Measurements from ENCODE around the gene F7.

The F7 gene

DNA sequence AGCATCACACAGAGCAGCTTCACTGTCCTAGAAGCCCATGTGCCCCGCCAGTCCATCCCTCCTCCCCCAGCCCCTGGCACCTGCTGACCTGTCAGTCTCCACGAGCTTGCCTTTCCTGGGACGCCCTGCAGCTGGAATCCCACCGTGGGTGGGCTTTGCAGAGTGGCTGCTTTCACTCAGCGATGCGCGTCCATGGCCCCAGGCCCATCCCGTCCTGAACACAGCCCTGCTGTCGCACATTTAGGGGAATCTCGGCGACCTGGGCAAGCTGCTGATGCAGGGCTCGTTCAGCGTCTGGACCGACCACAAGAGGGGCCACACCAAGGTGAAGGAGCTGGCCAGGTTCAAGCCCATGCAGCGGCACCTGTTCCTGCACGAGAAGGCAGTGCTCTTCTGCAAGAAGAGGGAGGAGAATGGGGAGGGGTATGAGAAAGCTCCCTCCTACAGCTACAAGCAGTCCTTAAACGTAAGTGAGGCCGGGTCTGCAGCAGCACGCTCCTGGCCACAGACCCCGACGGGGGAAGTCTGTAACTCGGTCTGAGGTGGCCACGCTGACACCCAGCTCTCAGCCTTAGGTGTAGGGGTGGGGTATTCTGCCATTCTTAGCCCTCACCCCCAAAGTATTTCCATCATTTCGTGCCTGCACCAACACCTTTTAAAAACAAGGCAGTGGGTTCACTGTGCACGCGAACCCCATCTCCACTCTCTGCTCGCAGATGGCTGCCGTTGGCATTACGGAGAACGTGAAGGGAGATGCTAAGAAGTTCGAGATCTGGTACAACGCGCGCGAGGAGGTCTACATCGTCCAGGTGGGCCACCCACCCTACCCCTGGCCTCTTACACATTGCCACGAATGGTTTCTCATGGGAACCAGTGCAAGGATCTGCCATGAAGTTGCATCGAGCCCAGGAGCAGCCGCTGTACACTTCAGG, 18.3 kb upstream of the F7 start:
- no peak for DNase-seq (ENCODE audit: low spot score)

- no peak for DNase-seq (ENCODE audit: low spot score)
These were observed 17.5 kb upstream of the F7 start for GRCh38 chr13:113087923-113088690.

GRCh38 chr13:113088691-113089020, 16.9 kb upstream of the F7 start:
- no peak for DNase-seq (ENCODE audit: low spot score)

DNA sequence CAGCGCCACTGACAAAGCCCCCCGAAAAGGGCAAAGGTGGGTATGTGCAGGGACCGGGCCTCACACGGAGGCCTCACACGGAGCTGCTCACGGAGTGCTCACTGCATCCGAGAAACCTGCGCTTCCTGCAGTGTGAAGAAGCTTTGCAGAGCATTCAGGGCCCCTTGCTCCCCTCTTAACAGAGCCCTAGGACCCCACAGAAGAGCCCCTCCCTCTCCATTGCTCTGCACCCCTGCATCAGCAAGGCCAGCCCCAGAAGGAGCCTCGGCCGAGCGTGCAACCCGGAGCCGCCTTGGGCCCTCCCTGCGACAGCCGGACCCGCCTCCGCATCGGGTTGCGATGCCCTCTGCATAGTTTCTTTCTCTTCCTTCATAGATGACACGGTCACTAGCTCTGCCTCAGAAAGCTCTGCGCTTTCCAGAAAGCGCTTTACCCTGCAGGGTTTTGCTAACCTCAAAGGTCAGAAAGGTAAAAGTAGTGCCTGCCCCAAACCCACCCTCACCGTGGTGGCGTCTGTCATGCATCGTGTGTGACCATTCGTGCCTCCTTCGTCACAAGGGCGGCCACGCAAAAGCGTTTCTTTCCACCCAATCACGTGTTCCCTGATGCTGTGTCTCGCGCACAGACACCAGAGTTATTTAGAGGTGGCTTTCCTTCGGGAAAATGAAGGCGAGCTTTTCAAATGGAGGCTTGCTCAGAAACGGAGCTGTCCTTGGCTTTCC, 15.7 kb upstream of the F7 start:
- no peak for DNase-seq (ENCODE audit: low spot score)

GRCh38 chr13:113090415-113090770, 15.2 kb upstream of the F7 start:
- DNase-seq (ENCODE audit: low spot score), result no peak

DNA sequence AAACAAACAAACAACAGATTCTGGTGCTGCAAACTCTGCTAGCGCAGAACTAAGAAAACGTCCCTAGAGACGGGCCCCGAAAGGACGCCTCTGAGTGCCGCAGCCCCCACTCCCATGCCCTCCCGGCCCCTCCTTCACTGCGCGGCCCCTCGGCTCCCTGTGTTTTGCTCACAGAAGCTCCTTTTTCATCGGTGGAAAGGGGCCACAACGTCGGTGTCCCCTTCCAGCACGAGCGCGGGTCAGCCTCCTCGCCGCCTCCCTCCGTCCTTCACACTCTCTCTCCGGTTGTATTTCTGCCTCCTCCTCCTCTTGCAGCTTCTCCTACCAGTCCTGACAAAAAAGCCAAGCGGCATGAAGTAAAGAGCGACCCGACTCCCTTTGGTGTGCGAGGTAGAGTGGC, 14.8 kb upstream of the F7 start:
- no peak for DNase-seq (ENCODE audit: low spot score)

- no peak for DNase-seq (ENCODE audit: low spot score)
These were observed 14.3 kb upstream of the F7 start for GRCh38 chr13:113091211-113091771.

GRCh38 chr13:113091891-113092775, 13.5 kb upstream of the F7 start:
- no peak for DNase-seq (ENCODE audit: low spot score)

DNA sequence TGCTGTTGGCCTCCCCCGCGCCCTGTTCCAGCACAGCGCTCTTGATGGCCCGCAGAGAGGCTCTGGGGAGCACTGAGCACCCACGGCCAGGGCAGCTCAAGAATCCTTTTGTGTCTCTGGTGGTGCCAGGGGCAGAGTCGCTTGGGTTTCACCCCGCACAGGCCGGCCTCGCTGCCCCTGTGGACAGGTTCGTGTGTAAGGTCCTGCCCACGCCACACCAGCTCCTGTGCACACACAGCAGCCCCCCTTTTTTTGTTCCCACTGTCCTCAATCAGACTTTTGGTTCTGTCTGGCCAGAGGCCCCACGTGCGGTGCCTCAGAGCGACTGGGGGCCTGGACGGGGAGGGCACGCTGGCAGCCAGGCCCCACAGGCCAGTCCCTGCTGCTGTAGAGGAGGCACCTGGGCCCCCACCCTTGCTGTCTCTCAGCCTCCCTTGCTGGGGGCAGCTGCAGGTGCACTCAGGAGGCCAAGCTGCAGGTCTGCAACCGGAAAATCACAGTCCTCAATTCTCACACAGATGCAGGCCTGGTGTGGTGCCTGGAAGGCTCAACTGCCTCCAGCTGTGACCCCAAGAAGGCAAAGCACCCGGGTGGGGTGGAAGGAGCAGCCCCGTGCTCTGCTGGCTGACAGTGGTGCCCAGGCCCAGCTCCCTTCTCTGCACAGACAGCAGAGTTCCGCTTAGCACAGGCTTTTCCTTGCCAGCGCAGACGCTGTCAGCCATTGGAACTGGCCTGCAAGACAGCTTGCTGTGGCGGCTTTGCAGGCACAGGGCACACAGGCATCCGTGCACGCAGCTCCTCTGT, 12.6 kb upstream of the F7 start:
- DNase-seq (ENCODE audit: low spot score), result no peak

DNA sequence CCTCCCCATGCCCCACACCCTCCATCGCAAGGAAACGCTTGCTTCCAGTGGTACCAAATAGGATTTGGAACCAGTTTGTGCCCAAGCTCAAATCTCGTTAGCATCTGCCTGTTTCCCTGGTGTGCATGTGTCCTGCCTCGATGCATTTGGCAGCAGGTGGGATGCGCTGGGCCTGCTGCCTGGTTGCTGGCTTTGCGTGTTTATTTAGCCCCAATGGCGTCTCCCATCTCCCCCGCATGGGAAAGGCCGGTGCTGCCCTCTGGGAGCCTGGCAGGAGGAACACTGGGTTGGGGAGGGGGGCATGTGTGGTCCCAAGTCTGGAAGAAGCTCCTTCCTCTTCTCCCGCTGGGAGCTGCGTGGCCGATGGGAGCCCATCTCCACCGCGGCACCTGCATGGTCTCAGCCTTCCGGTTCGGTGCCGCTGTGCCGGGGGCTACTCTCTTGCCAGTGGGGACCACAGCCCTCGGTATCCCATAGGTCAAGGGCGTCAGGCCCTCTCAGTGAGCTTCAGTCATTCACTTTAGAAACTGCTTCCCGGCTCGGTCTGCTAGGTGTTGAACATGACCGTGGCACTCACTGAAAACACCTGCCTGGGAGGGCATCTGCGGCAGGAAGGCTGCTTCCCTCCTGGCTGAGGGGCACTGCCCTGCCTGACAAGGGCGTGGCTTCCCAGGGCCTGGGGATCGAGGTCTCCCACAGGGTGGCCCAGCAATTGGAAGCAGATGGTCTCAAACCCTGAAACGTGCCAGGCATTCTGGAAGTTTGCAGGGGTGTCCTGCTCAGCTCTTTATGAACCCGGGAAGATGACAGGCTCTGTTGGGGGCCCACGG, 11.8 kb upstream of the F7 start:
- DNase-seq (ENCODE audit: low spot score), result no peak

DNA sequence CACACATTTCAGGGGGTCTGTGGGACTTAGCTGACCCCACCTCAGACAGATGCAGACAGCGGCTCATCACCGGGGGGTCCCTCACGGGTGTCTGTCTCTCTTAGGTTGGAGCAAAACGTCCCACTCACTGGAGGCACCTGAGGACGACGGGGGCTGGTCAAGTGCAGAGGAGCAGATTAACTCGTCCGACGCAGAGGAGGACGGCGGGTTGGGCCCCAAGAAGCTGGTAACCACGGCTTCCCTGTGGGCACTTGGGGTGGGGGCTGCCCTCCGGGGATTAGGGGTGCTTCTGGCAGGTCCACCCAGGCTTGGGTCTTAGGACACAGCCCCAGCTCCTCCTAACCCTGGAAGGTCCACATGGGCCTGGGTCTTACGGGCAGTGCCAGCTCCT, 11.2 kb upstream of the F7 start:
- no peak for DNase-seq (ENCODE audit: low spot score)

GRCh38 chr13:113095146-113096051, 10.2 kb upstream of the F7 start:
- DNase-seq (ENCODE audit: low spot score), result no peak

DNA sequence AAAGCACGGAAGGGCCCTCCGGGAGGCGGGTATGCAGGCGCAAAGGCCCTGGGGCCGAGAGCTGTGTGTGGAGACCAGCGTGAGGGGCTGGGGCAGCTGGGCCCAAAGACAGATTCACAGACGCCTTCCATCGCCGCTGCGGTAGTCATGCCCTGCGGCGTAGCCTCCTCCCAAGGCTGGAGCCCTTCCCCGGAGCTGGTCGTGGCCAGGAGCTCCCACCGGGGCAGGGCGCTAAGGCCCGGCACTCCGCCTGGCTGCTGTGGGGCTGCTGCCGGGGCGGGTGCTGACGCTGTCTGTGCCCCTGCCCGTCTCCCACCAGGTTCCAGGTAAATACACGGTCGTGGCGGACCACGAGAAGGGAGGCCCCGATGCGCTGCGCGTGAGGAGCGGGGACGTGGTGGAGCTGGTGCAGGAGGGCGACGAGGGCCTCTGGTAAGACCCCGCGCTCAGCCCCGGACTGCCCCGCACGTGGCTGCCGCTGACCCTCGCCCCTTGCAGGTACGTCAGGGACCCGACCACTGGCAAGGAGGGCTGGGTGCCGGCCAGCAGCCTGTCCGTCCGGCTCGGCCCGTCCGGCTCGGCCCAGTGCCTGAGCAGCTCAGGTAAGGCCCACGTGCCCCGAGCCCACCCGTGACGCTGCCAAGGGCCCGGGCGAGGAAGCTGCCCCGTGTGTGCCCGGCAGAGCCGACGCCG, 9.4 kb upstream of the F7 start:
- no peak for DNase-seq (ENCODE audit: low spot score)

DNA sequence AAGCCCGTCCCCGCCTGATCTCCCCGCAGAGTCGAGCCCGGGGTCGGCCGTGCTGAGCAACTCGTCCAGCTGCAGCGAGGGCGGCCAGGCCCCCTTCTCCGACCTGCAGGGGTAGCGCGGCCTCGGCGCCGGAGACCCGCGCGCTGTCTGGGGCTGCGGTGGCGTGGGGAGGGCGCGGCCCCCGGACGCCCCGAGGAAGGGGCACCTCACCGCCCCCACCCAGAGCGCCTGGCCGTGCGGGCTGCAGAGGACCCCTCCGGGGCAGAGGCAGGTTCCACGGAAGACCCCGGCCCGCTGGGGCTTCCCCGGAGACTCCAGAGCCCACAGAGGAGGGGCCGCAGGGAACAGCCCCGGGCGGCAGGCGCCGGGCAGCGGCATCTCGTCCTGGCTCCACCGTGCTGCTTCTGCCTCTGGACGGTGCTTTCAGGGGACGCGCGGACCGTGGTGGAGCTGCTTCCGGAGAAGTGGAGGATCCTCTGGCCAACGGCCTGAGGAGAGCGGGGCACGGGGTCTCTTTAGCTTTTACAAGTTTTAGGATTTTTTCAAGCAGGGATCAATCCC, 8.8 kb upstream of the F7 start:
- no peak for DNase-seq (ENCODE audit: low spot score)

DNA sequence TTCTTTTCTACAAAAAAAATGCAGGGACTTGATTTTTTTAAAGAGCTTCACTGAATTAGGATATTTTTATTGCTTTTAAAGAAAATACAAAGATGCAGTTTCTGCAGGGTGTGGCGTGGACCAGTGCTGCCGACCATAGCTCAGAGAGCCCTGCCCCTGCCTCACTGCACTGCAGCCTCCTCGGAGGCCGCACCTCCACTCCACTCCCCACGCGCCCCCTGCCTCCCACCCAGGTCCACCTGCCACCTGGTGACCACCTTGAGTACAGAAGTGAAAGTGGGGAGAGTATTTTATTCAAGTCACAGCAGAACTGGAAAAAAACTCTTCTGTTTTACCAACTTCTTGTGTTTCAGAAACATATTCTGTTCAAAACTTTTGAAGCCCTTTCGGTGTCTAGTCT, 7.9 kb upstream of the F7 start:
- DNase-seq (ENCODE audit: low spot score), result no peak

DNA sequence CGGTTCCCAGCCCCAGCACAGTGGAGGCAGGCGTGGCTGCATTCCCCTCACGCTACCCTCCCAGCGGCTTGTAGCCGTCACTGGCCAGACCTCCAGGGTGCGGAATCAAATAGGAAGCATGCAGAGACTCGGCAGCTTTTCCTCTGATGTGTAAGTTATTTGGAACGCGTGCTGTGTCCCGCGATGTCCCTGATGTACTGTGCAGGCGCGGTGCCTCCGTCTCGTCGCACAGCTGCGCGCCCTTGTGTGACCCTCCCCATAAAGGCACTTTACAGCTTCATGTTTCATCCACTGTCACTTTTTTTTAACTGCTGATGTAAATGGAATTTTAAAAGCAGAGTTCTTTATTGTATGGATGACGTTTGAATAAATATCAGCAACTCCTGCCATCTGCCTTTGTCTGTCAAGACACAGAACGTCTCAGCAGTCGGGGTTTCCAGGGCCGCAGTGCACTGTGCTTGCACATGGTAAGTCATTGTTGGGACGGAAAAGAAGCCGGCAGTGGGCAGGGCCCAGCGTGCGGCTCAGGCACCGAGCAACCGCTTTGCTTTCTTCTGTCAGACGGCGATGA, 7.3 kb upstream of the F7 start:
- no peak for DNase-seq (ENCODE audit: low spot score)

DNA sequence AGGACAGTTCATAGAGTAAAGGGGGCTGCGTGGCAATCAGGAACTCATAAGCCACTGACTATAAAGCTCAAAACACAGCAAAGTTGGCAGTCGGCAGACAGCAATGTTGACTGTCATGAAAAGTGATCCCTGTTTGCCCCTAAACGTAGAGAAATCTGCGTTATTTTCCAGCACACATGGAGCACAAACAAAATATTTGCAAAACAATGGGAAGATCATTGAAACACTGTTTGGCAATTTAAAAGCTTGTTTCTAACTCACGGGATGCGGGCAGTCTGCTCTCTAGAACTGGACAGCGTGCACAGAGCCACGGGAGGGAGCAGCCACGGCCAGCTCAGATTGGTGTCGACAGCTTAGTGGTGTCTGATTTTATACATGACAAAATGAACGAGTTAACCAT, 6.4 kb upstream of the F7 start:
- no peak for DNase-seq (ENCODE audit: low spot score)

Data from activated CD4-positive, alpha-beta T cell treated with anti-CD3 and anti-CD28 coated beads, Interleukin-2, Interleukin-4, amounts not matched to agents 100 ng/mL and 50 ng/mL, durations not matched to agents 16 hours and 8 hours (primary cell).